ENCODE data around the gene CEP70.
"Not testable (repeated sequence)": the region's sequence is repeated elsewhere in the genome, so short reads cannot be mapped to it uniquely, and the experiment has no call there.

- not testable (repeated sequence) for TF ChIP-seq FOXA1 (IDR thresholded peaks at IDR 0.05); HDGF (IDR thresholded peaks at IDR 0.05; ENCODE audit: borderline replicate concordance); FOXM1 (IDR thresholded peaks at IDR 0.05; ENCODE audit: borderline replicate concordance); ARNT (IDR thresholded peaks at IDR 0.05); BHLHE40 (IDR thresholded peaks at IDR 0.05; ENCODE audit: borderline replicate concordance); SP1 (IDR thresholded peaks at IDR 0.05); ZNF384 (IDR thresholded peaks at IDR 0.05); FOXK2 (IDR thresholded peaks at IDR 0.05)
These were observed 140.1 kb downstream of the CEP70 start for GRCh38 chr3:138453940-138454339.
